Suprapubic skin (tissue), 3 donors: Measurements from ENCODE around the gene RPAP2.

Source experiments
- EP300 ChIP-seq: sonication (generic); formaldehyde crosslinking; IDR thresholded peaks from one replicate; pipeline ENCODE4 v1.6.1; 2017; ENCODE audit warnings: antibody characterized with exemption
- POLR2A ChIP-seq, 2 donors: fragments of 450-650 bp; IDR thresholded peaks; one replicate each; pipeline ENCODE4 v1.6.1; 2017; ENCODE audit warnings: antibody characterized with exemption in 2 of 2, mild to moderate bottlenecking in 2 of 2, moderate library complexity in 2 of 2
- TF ChIP-seq, protein P1 (sequence below), 2 donors: fragments of 200-600 bp in 1 of 2; fragments of 450-650 bp in 1 of 2; sonication (generic) in 1 of 2; IDR thresholded peaks; one replicate each; pipeline ENCODE4 v1.5.1; 2016 to 2019; ENCODE audit warnings: antibody characterized with exemption in 2 of 2, mild to moderate bottlenecking in 1 of 2, moderate library complexity in 1 of 2

DNA sequence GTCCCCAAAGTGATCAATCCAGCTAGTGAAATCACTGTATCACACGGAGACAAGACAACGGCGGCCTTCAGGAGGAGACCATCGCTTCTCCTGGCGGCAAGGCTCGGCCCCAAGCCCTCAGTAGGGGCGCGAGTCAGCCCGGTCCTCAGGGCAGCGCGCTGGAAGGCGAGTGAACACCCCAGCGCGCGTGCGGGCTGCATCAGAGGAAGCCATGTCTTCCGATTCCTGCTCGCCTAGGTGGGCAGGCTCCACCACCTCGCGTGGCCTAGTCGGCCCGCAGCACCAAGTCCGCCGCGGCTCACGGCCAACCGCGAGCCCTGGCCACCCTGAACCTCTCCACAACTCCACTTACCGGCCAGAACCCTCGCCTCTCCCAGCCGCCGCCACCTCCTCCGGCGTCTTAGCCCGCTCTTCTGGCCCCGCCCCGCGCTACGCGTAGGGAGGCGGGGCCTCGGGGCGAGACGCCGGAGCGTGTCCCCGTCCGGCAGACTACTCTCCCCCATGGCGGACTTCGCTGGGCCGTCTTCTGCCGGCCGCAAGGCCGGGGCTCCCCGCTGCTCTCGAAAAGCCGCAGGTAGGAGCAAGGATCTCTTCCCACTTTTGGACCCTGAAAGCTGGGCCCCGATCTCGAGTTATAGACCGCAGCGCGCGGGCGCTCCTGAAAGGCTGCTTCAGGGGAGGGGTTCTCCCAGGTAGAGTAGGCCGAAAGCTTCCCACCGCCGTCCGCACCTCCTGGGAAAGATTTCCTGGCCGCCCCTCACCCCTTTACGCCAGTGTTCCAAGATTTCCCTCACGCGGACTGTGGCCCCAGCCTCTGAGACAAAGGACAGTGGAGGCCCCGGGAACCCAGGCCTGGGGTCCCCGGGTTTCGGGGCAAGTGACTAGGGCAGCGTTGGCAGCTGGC is at the start of gene RPAP2, which contains the start of gene GLMN:
- TF ChIP-seq EP300, result no peak
- TF ChIP-seq, protein P1, sequence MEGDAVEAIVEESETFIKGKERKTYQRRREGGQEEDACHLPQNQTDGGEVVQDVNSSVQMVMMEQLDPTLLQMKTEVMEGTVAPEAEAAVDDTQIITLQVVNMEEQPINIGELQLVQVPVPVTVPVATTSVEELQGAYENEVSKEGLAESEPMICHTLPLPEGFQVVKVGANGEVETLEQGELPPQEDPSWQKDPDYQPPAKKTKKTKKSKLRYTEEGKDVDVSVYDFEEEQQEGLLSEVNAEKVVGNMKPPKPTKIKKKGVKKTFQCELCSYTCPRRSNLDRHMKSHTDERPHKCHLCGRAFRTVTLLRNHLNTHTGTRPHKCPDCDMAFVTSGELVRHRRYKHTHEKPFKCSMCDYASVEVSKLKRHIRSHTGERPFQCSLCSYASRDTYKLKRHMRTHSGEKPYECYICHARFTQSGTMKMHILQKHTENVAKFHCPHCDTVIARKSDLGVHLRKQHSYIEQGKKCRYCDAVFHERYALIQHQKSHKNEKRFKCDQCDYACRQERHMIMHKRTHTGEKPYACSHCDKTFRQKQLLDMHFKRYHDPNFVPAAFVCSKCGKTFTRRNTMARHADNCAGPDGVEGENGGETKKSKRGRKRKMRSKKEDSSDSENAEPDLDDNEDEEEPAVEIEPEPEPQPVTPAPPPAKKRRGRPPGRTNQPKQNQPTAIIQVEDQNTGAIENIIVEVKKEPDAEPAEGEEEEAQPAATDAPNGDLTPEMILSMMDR (IDR thresholded peaks at IDR 0.05), result no peak
- peak in 1 of 2 donors; percentile 49 for TF ChIP-seq POLR2A (IDR thresholded peaks at IDR 0.05)
